Cardiac muscle cell (in vitro differentiated cells and primary cell): ENCODE data around the gene CCDC50. TPM values are rescaled to one million over a fixed set of nuclear protein-coding genes. Genes with fewer than 3 reads are reported as not detected.

Experiments
- DNase-seq, 2 donors: peaks; one replicate each; pipeline versions ENCODE4 v3.0.0 to v3.0.0-alpha.2; 2010 to 2017; ENCODE audit warnings: low read depth in 1 of 2, low spot score in 1 of 2
- H3K27ac ChIP-seq: fragments of 200-600 bp; sonication (generic); 2 replicates; pipeline ENCODE4 v1.5.1; 2016
- H3K27me3 ChIP-seq: fragments of 200-600 bp; sonication (generic); 2 replicates; pipeline ENCODE4 v1.6.0; 2016; ENCODE audit warnings: control low read depth
- H3K36me3 ChIP-seq: fragments of 200-600 bp; sonication (generic); 2 replicates; pipeline ENCODE4 v1.5.1; 2016; ENCODE audit warnings: control low read depth
- H3K4me1 ChIP-seq: fragments of 200-600 bp; sonication (generic); 2 replicates; pipeline ENCODE4 v1.8.1; 2017; ENCODE audit warnings: low read depth, mild to moderate bottlenecking, mixed run types
- H3K4me3 ChIP-seq: fragments of 200-600 bp; sonication (generic); 2 replicates; pipeline ENCODE4 v1.5.1; 2016; ENCODE audit warnings: mild to moderate bottlenecking
- H3K9me3 ChIP-seq: fragments of 200-600 bp; sonication (generic); 2 replicates; pipeline ENCODE4 v1.5.1; 2017; ENCODE audit warnings: low read depth, mild to moderate bottlenecking, control low read depth
- polyA plus RNA-seq: library from polyadenylated mRNA; unstranded; fragments of >200 nt; fragmentation: Nextera tagmentation; extraction: Ambion mirVana; gene quantifications from 2 replicates; pipeline ENCODE4 v1.2.1, GENCODE V29; 2016
- total RNA-seq: library from RNA; depleted of rRNA; stranded (reverse); fragments of >200 nt; gene quantifications from 2 replicates; pipeline ENCODE4 v1.2.3, GENCODE V29; 2016
- TF ChIP-seq, protein P1 (sequence below): IDR thresholded peaks from 2 replicates; pipeline ENCODE4 v1.5.1; 2012; ENCODE audit warnings: low read depth, mild to moderate bottlenecking, low read length

The CCDC50 gene
- total and polyA plus RNA-seq, 2 experiments from 2014 or later: 25.3 to 82.3 TPM

DNA sequence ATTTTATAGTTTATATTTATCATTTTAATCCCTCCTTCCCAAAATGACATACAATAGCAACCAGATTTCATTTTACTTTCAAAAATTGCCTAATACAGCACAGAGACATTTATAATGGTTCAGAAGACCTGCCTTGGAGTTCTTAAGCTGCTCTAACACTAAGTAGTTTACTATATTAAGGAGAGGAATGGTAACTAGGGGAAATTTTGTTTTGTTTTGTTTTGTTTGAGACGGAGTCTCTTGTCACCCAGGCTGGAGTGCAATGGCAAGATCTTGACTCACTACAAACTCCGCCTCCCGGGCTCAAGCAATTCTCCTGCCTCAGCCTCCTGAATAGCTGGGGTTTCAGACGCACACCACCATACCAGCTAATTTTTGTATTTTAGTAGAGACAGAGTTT lies 22.8 kb upstream of the CCDC50 start:
- Histone ChIP-seq H3K36me3 (no peaks in the 10 kb centered on the region), H3K4me1 (no peaks in the 10 kb centered on the region), H3K9me3 (no peaks in the 10 kb centered on the region), H3K27me3 (no peaks in the 10 kb centered on the region), H3K4me3 (no peak overlapping the region), H3K27ac (no peak overlapping the region)
- TF ChIP-seq, protein P1, sequence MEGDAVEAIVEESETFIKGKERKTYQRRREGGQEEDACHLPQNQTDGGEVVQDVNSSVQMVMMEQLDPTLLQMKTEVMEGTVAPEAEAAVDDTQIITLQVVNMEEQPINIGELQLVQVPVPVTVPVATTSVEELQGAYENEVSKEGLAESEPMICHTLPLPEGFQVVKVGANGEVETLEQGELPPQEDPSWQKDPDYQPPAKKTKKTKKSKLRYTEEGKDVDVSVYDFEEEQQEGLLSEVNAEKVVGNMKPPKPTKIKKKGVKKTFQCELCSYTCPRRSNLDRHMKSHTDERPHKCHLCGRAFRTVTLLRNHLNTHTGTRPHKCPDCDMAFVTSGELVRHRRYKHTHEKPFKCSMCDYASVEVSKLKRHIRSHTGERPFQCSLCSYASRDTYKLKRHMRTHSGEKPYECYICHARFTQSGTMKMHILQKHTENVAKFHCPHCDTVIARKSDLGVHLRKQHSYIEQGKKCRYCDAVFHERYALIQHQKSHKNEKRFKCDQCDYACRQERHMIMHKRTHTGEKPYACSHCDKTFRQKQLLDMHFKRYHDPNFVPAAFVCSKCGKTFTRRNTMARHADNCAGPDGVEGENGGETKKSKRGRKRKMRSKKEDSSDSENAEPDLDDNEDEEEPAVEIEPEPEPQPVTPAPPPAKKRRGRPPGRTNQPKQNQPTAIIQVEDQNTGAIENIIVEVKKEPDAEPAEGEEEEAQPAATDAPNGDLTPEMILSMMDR: no peak
- no peak for DNase-seq

GRCh38 chr3:191307341-191307740 lies 21.9 kb upstream of the CCDC50 start:
- DNase-seq: no peak
- H3K9me3 ChIP-seq: no peaks in the 10 kb centered on the region
- no peak overlapping the region for H3K4me3 ChIP-seq
- TF ChIP-seq, protein P1: no peak
- no peak overlapping the region for H3K27ac ChIP-seq
- no peaks in the 10 kb centered on the region for H3K27me3 ChIP-seq
- H3K36me3 ChIP-seq: no peaks in the 10 kb centered on the region
- no peaks in the 10 kb centered on the region for H3K4me1 ChIP-seq

DNA sequence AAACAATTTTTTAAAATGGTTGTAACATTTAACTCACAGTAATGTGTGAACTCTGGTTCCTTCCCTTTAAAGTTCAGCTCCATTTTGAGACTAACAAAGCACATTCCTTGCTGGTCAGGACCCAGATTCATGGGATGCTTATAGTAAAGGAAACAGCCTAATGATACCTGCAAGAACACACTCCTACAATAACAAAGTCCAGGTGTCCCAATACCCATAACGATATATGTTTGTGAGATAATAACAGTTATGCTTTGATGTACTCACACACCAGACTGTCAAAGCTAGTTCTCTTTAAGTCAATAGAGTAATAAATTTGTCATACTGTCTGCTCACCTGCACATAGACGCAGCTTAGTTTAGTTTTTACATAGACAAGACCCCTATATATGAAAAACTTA lies 15.9 kb upstream of the CCDC50 start:
- Histone ChIP-seq H3K9me3 (no peaks in the 10 kb centered on the region), H3K27ac (no peak overlapping the region), H3K27me3 (no peaks in the 10 kb centered on the region), H3K4me1 (no peaks in the 10 kb centered on the region), H3K4me3 (no peak overlapping the region), H3K36me3 (no peaks in the 10 kb centered on the region)
- TF ChIP-seq, protein P1: no peak
- no peak for DNase-seq

DNA sequence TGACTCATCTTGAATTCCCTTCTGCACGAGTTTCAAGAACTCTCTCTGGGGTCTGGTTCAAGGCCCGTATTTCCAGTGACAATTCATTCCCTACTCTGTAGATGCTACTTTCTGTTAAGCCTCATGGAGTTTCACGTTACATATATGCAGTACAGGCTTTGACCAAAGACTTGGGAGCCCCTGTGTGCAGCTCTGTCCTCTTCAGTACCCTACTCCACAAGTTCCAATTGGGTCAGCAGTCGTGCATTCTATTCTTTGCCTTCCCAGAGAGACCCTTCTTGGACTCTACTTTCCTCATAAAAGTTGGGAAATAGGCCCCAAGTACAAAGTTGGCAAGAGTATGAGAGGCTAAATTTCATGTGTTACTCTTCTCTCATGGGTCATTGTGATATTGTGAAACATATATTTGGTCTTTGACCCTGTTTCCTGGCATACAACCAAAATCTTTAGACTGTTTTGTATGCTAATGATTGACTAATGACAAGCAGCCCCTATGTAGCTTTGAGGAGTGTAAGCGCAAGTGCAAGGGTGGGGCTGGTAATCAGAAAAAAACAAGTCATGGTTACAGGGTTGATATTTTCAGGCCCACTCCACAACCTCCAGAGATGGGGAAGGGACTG lies 15.0 kb upstream of the CCDC50 start:
- TF ChIP-seq, protein P1: no peak
- Histone ChIP-seq H3K4me1 (no peaks in the 10 kb centered on the region), H3K4me3 (no peak overlapping the region), H3K27me3 (no peaks in the 10 kb centered on the region), H3K36me3 (no peaks in the 10 kb centered on the region), H3K27ac (no peak overlapping the region), H3K9me3 (no peaks in the 10 kb centered on the region)
- DNase-seq: no peak

GRCh38 chr3:191316876-191317603 lies 12.2 kb upstream of the CCDC50 start:
- Histone ChIP-seq H3K27ac (no peak overlapping the region), H3K4me1 (no peaks in the 10 kb centered on the region), H3K4me3 (no peak overlapping the region), H3K36me3 (no peaks in the 10 kb centered on the region), H3K27me3 (no peaks in the 10 kb centered on the region), H3K9me3 (no peaks in the 10 kb centered on the region)
- TF ChIP-seq, protein P1: no peak
- no peak for DNase-seq
